GM03348 (cell line): ENCODE data around the gene PTPN7.
"Not testable (repeated sequence)": the region's sequence is repeated elsewhere in the genome, so short reads cannot be mapped to it uniquely, and the experiment has no call there.

Source experiments
- DNase-seq: peaks from one replicate; pipeline ENCODE4 v3.0.0; 2012; ENCODE audit warnings: low spot score

PTPN7 gene

GRCh38 chr1:202130816-202131522 lies 29.4 kb downstream of the PTPN7 start:
- no peak for DNase-seq

- DNase-seq = no peak
These were observed 30.1 kb downstream of the PTPN7 start for GRCh38 chr1:202130297-202130721.

- no peak for DNase-seq
These were observed 30.7 kb downstream of the PTPN7 start for GRCh38 chr1:202129453-202130296.

- no peak for DNase-seq
These were observed 32.4 kb downstream of the PTPN7 start for GRCh38 chr1:202127836-202128622.

GRCh38 chr1:202127061-202127460 lies 33.3 kb downstream of the PTPN7 start:
- DNase-seq = no peak

GRCh38 chr1:202126426-202126825 lies 34.0 kb downstream of the PTPN7 start:
- DNase-seq = no peak

- DNase-seq = no peak
These were observed 34.8 kb downstream of the PTPN7 start for GRCh38 chr1:202125611-202126010.

- no peak for DNase-seq
These were observed 36.3 kb downstream of the PTPN7 start for GRCh38 chr1:202124142-202124541.

GRCh38 chr1:202123336-202123813 lies 37.0 kb downstream of the PTPN7 start:
- no peak for DNase-seq

GRCh38 chr1:202122639-202123335 lies 37.6 kb downstream of the PTPN7 start, which contains the start of gene GPR37L1:
GPR37L1 (plus strand) TSS chr1:202122917; CDS start chr1:202122964, 47 bp downstream.
- peak; percentile 67 for DNase-seq

GRCh38 chr1:202121006-202121405 lies 39.4 kb downstream of the PTPN7 start:
- DNase-seq = no peak

- DNase-seq = no peak
These were observed 42.5 kb downstream of the PTPN7 start for GRCh38 chr1:202117898-202118371.

GRCh38 chr1:202116287-202116686 lies 44.1 kb downstream of the PTPN7 start:
- DNase-seq = no peak

- no peak for DNase-seq
These were observed 46.6 kb downstream of the PTPN7 start for GRCh38 chr1:202113690-202114300.

- peak; percentile 58 for DNase-seq
These were observed 47.3 kb downstream of the PTPN7 start for GRCh38 chr1:202112859-202113689.

- DNase-seq = not testable (repeated sequence)
These were observed 48.8 kb downstream of the PTPN7 start for GRCh38 chr1:202111589-202111988.

- DNase-seq = no peak
These were observed 49.4 kb downstream of the PTPN7 start for GRCh38 chr1:202110977-202111376.

- no peak for DNase-seq
These were observed 52.3 kb downstream of the PTPN7 start for GRCh38 chr1:202107801-202108731.

- DNase-seq = no peak
These were observed 53.1 kb downstream of the PTPN7 start for GRCh38 chr1:202107321-202107761.
